Peyer's patch (tissue), 4 donors: Measurements from ENCODE around the gene G2E3.

Experiments used
- POLR2A ChIP-seq, 2 donors: fragments of 450-650 bp; IDR thresholded peaks; one replicate each; pipeline ENCODE4 v1.5.1; 2017; ENCODE audit warnings: antibody characterized with exemption in 2 of 2, mild to moderate bottlenecking in 2 of 2, moderate library complexity in 2 of 2
- TF ChIP-seq, protein P1 (sequence below), 6 experiments: fragments of 450-650 bp in 4 of 6; fragments of 200-600 bp in 2 of 6; sonication (generic) in 1 of 6; IDR thresholded peaks; one replicate each; pipeline ENCODE4 v1.5.1; 2017 to 2019; ENCODE audit warnings: antibody characterized with exemption in 6 of 6, mild to moderate bottlenecking in 3 of 6, moderate library complexity in 1 of 6

DNA sequence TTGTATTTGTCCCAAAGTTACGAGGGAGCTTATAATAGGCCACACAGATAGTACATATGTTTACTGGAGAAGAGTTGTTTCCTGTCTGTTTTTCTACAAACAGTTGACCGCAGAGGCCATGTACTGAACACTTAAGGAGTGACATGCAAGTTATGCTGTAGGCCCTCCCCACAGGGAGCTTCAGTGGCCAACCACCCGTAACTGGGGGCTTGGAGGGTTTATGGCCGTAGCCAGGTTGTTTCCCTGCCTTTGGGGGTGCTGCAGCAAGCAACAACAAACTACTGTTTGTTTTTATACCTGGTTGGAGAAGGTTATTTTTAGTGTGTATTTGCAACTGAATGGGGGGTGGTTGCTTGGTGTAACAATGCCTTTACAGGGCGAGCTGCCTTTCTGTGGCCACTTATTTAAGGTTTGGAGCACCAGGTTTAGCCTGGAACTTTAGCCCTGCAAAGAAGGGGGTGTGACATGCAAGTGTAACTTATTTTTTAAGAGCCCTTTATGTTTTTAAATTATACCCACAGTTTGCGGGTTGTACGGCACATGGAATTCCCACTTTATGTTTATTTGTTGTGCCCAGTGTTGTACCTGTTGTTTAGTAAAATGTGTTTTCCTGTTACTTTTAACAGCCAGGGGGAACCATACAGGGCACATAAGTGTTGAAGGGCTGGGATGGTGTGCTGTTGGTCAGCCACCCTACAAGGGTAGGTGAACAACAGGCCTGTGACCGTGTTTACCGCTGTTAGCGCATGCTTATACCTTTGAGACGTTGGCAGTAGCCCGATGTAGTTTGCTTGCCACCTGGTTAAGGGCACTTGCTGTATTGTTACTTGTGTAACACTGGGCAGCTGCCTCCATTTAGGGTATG, 29.9 kb upstream of the G2E3 start:
- TF ChIP-seq, protein P1, sequence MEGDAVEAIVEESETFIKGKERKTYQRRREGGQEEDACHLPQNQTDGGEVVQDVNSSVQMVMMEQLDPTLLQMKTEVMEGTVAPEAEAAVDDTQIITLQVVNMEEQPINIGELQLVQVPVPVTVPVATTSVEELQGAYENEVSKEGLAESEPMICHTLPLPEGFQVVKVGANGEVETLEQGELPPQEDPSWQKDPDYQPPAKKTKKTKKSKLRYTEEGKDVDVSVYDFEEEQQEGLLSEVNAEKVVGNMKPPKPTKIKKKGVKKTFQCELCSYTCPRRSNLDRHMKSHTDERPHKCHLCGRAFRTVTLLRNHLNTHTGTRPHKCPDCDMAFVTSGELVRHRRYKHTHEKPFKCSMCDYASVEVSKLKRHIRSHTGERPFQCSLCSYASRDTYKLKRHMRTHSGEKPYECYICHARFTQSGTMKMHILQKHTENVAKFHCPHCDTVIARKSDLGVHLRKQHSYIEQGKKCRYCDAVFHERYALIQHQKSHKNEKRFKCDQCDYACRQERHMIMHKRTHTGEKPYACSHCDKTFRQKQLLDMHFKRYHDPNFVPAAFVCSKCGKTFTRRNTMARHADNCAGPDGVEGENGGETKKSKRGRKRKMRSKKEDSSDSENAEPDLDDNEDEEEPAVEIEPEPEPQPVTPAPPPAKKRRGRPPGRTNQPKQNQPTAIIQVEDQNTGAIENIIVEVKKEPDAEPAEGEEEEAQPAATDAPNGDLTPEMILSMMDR (IDR thresholded peaks at IDR 0.05), result no peak
- no peak for TF ChIP-seq POLR2A (IDR thresholded peaks at IDR 0.05)
